ENCODE measurements around the gene HNMT.

HNMT gene

GRCh38 chr2:137976274-137976673 is 12.0 kb downstream of the HNMT start:
- TF ChIP-seq ZFHX2 (tag by site-specific recombination; conservative IDR thresholded peaks at IDR 0.05) (no peak), ZNF239 (tag by site-specific recombination; IDR thresholded peaks at IDR 0.05) (no peak), ZNF585B (tag by site-specific recombination; IDR thresholded peaks at IDR 0.05) (no peak)
- ChIA-PET POLR2A (no interaction called here), CTCF (no interaction called here)
- Histone ChIP-seq H3K9me3 (ENCODE audit: control insufficient read depth, insufficient read depth, low read depth, low read length) (no peaks in the 10 kb centered on the region), H3K36me3 (ENCODE audit: control insufficient read depth in 2 of 2, insufficient read depth in 1 of 2, low read length in 2 of 2) (no peaks in the 10 kb centered on the region), H3K27ac (ENCODE audit: extremely low read depth, low read depth, low read length) (no peak overlapping the region), H3K4me3 (ENCODE audit: low read depth, low read length) (no peak overlapping the region), H3K4me1 (ENCODE audit: control insufficient read depth, insufficient read depth, low read length) (no peaks in the 10 kb centered on the region)

GRCh38 chr2:137977790-137978189 is 13.5 kb downstream of the HNMT start:
- TF ChIP-seq ZNF792 (tag by site-specific recombination; IDR thresholded peaks at IDR 0.05), result no peak
- no peak for TF ChIP-seq KLF9 (tag by site-specific recombination; IDR thresholded peaks at IDR 0.05; ENCODE audit: low read depth)
- TF ChIP-seq ZNF555 (tag by site-specific recombination; conservative IDR thresholded peaks at IDR 0.05), result no peak
- no peak for TF ChIP-seq HOXC10 (CRISPR knock-in tag; IDR thresholded peaks at IDR 0.05)
- TF ChIP-seq ZNF416 (tag by site-specific recombination; IDR thresholded peaks at IDR 0.05), result no peak
- TF ChIP-seq ZFHX2 (tag by site-specific recombination; conservative IDR thresholded peaks at IDR 0.05), result no peak
- TF ChIP-seq ZBTB17 (tag by site-specific recombination; IDR thresholded peaks at IDR 0.05), result no peak
- no peak for TF ChIP-seq ZNF513 (tag by site-specific recombination; IDR thresholded peaks at IDR 0.05)
- no peak for TF ChIP-seq REST (tag by site-specific recombination; IDR thresholded peaks at IDR 0.05)
- TF ChIP-seq BCL11B (tag by site-specific recombination; IDR thresholded peaks at IDR 0.05; ENCODE audit: low read depth), result no peak
- TF ChIP-seq ZNF404 (tag by site-specific recombination; IDR thresholded peaks at IDR 0.05), result no peak
- Histone ChIP-seq H3K4me1 (ENCODE audit: control insufficient read depth, insufficient read depth, low read length) (no peaks in the 10 kb centered on the region), H3K27ac (ENCODE audit: extremely low read depth, low read depth, low read length) (no peak overlapping the region), H3K36me3 (ENCODE audit: control insufficient read depth in 2 of 2, insufficient read depth in 1 of 2, low read length in 2 of 2) (no peaks in the 10 kb centered on the region), H3K9me3 (ENCODE audit: control insufficient read depth, insufficient read depth, low read depth, low read length) (no peaks in the 10 kb centered on the region), H3K4me3 (ENCODE audit: low read depth, low read length) (no peak overlapping the region)
- ChIA-PET POLR2A (no interaction called here), CTCF (no interaction called here)

- ChIA-PET POLR2A (no interaction called here), CTCF (no interaction called here)
- no peak for TF ChIP-seq ZNF670 (tag by site-specific recombination; IDR thresholded peaks at IDR 0.05; ENCODE audit: low read depth)
- TF ChIP-seq FEZF1 (tag by site-specific recombination; IDR thresholded peaks at IDR 0.05), result no peak
- TF ChIP-seq ZNF423 (tag by site-specific recombination; IDR thresholded peaks at IDR 0.05), result no peak
- TF ChIP-seq GFI1B (tag by site-specific recombination; IDR thresholded peaks at IDR 0.05), result no peak
- no peak for TF ChIP-seq ZNF280D (tag by site-specific recombination; IDR thresholded peaks at IDR 0.05)
- no peak for TF ChIP-seq SALL2 (tag by site-specific recombination; IDR thresholded peaks at IDR 0.05; ENCODE audit: borderline replicate concordance)
- no peak for TF ChIP-seq ZNF140 (tag by site-specific recombination; IDR thresholded peaks at IDR 0.05)
- TF ChIP-seq ZBTB20 (tag by site-specific recombination; IDR thresholded peaks at IDR 0.05), result no peak
- no peak for TF ChIP-seq ZNF202 (tag by site-specific recombination; IDR thresholded peaks at IDR 0.05; ENCODE audit: borderline replicate concordance)
- TF ChIP-seq ZNF10 (tag by site-specific recombination; IDR thresholded peaks at IDR 0.05), result no peak
- TF ChIP-seq MEIS1 (CRISPR knock-in tag; IDR thresholded peaks at IDR 0.05; ENCODE audit: borderline replicate concordance), result no peak
- Histone ChIP-seq H3K4me1 (ENCODE audit: control insufficient read depth, insufficient read depth, low read length) (no peaks in the 10 kb centered on the region), H3K27ac (ENCODE audit: extremely low read depth, low read depth, low read length) (no peak overlapping the region), H3K9me3 (ENCODE audit: control insufficient read depth, insufficient read depth, low read depth, low read length) (no peaks in the 10 kb centered on the region), H3K36me3 (ENCODE audit: control insufficient read depth in 2 of 2, insufficient read depth in 1 of 2, low read length in 2 of 2) (no peaks in the 10 kb centered on the region), H3K4me3 (ENCODE audit: low read depth, low read length) (no peak overlapping the region)
Observed at GRCh38 chr2:137980459-137980858, 16.2 kb downstream of the HNMT start.
